ENCODE results near the gene FAM117B.
A peak's percentile ranks its signal among the peaks of the same experiment; 100 is the strongest.
"Not testable (repeated sequence)": the region's sequence is repeated elsewhere in the genome, so short reads cannot be mapped to it uniquely, and the experiment has no call there.

The FAM117B gene

GRCh38 chr2:202705446-202706020 is 70.8 kb downstream of the FAM117B start:
- no peak for DNase-seq

GRCh38 chr2:202714971-202715935 is 80.5 kb downstream of the FAM117B start:
- not testable (repeated sequence) for DNase-seq

GRCh38 chr2:202716114-202716718 is 81.4 kb downstream of the FAM117B start:
- no peak for DNase-seq

GRCh38 chr2:202716953-202717597 is 82.3 kb downstream of the FAM117B start:
- no peak for DNase-seq

GRCh38 chr2:202717598-202718310 is 83.0 kb downstream of the FAM117B start:
- no peak for DNase-seq

- no peak for DNase-seq
Observed at GRCh38 chr2:202718614-202719013, 83.8 kb downstream of the FAM117B start.

GRCh38 chr2:202720226-202720625 is 85.5 kb downstream of the FAM117B start:
- DNase-seq: no peak

- DNase-seq: no peak
Observed at GRCh38 chr2:202721621-202722020, 86.9 kb downstream of the FAM117B start.

- DNase-seq: no peak
Observed at GRCh38 chr2:202723746-202724145, 89.0 kb downstream of the FAM117B start.

GRCh38 chr2:202726070-202726469 is 91.3 kb downstream of the FAM117B start:
- DNase-seq: no peak

- DNase-seq: no peak
Observed at GRCh38 chr2:202736826-202737225, 102.1 kb downstream of the FAM117B start.

- no peak for DNase-seq
Observed at GRCh38 chr2:202743613-202744012, 108.8 kb downstream of the FAM117B start.

- no peak for DNase-seq
Observed at GRCh38 chr2:202749477-202749876, 114.7 kb downstream of the FAM117B start.

GRCh38 chr2:202750763-202751427 is 116.1 kb downstream of the FAM117B start:
- no peak for DNase-seq

- DNase-seq: no peak
Observed at GRCh38 chr2:202752071-202752470, 117.3 kb downstream of the FAM117B start.

- DNase-seq: no peak
Observed at GRCh38 chr2:202754936-202755335, 120.2 kb downstream of the FAM117B start.

GRCh38 chr2:202756598-202756997 is 121.8 kb downstream of the FAM117B start:
- DNase-seq: no peak

- no peak for DNase-seq
Observed at GRCh38 chr2:202757339-202757738, 122.6 kb downstream of the FAM117B start.

- no peak for DNase-seq
Observed at GRCh38 chr2:202758128-202758527, 123.4 kb downstream of the FAM117B start.

- DNase-seq: no peak
Observed at GRCh38 chr2:202758604-202759003, 123.8 kb downstream of the FAM117B start.

- no peak for DNase-seq
Observed at GRCh38 chr2:202760848-202761247, 126.1 kb downstream of the FAM117B start.

GRCh38 chr2:202762556-202762955 is 127.8 kb downstream of the FAM117B start:
- peak; percentile 44 for DNase-seq
